Epithelial cell of prostate (primary cell): ENCODE data around the gene GOLGA3.
"Not testable (repeated sequence)": the region's sequence is repeated elsewhere in the genome, so short reads cannot be mapped to it uniquely, and the experiment has no call there.

Experiments used
- DNase-seq: peaks from one replicate; pipeline ENCODE4 v3.0.0-alpha.2; 2011; ENCODE audit warnings: low read depth, low spot score
- H3K27ac ChIP-seq: fragments of 450-650 bp; 2 replicates; pipeline ENCODE4 v1.5.1; 2017; ENCODE audit warnings: mild to moderate bottlenecking

Gene GOLGA3

GRCh38 chr12:132828706-132829534 lies at the start of gene GOLGA3:
TSS of gene GOLGA3 (minus strand) at chr12:132828869. CDS start at chr12:132822128, 6,741 bp downstream.
- peak within 1 kb of the TSS; percentile 93 for H3K27ac ChIP-seq
- DNase-seq, result peak; percentile 79

- not testable (repeated sequence) for DNase-seq, H3K27ac ChIP-seq
These were observed 46.0 kb upstream of the GOLGA3 start for GRCh38 chr12:132874620-132875019.

GRCh38 chr12:132874175-132874574 lies 45.5 kb upstream of the GOLGA3 start:
- no peak for DNase-seq
- no peak overlapping the region for H3K27ac ChIP-seq

- no peak for DNase-seq
- H3K27ac ChIP-seq, result no peak overlapping the region
These were observed 45.1 kb upstream of the GOLGA3 start for GRCh38 chr12:132873724-132874123.

DNA sequence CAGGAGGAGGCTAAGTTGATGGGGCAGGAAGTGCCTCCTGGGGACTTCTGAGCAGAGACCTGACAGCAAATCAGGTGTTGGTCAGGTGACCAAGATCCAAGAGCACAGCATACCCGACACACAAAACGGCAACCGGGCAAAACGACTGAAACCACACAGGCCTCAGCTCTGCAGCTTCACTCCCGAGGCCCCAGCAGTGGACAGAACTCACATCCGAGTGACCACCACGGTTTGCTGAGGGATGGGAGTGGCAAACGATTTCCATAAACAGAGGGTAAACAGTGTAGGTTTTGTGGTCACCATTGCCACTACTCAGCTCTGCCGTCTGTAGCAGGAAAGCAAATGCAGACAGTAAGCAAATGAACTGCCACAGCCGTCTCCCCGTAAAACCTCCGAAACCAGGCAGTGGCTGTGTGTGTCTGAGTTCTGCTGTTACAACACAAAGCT lies 44.3 kb upstream of the GOLGA3 start:
- no peak for DNase-seq
- H3K27ac ChIP-seq, result no peak overlapping the region

DNA sequence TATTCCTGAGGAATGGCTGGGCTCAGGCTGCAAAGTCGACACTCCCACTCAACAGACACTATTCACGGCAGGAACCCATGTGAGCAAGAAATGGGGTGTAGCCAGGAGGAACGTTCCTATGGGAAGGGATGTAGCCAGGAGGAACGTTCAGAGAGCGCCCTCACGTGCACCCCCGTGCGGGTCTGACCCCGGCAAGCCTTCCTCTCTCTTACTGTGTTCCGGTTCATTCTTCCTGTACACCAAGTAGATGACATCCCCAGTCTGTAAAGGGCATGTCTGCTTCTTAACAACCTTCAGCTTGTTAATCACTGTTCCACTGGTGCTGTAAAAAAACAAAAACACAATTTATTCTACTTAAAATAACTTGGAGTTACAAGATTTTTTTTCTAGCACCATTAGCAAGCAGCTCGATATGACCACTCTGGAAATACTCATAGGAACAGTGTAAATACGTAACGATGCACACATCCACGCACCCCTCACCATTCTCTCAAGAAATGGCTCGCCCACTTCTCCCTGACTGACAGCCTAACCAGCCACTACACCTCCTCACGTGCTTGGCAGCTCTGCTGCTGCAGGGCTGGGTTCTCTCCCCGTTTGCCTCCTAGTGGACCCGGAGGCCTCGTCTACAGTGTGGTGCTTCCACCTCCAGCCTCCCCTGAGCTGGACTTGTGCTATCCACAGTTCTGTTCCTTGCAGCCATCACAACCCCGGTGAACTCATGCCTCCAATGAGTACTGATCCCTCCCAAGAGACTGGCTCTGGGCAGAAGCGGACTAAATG lies 43.6 kb upstream of the GOLGA3 start:
- no peak overlapping the region for H3K27ac ChIP-seq

GRCh38 chr12:132869551-132869950 lies 40.9 kb upstream of the GOLGA3 start:
- H3K27ac ChIP-seq, result no peak overlapping the region
- no peak for DNase-seq

More for the DNA sequence above, 43.6 kb upstream of the GOLGA3 start:
- DNase-seq, result no peak

GRCh38 chr12:132866251-132866828 lies 37.7 kb upstream of the GOLGA3 start:
- H3K27ac ChIP-seq, result peak overlapping the region; percentile 77
- DNase-seq, result peak; percentile 89

DNA sequence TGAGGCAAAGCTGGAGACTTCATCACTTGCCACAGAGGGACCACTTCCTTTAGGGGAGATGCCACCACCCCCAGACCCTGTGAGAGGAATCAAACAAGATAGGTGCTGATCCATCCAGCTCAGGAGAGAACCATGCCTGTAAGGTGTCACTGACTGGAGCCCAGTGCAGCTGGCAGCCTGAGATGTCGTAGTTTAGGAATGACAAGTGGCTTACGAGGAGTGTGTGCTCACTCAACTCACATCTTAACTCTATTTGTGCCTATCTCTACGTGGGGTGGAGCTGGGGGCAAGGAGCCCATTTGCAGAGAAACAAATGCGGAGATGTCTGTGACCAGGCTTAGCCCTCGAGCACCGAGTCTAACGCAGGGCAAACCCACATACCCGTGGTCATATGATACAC lies 32.9 kb upstream of the GOLGA3 start:
- no peak overlapping the region for H3K27ac ChIP-seq
- no peak for DNase-seq

DNA sequence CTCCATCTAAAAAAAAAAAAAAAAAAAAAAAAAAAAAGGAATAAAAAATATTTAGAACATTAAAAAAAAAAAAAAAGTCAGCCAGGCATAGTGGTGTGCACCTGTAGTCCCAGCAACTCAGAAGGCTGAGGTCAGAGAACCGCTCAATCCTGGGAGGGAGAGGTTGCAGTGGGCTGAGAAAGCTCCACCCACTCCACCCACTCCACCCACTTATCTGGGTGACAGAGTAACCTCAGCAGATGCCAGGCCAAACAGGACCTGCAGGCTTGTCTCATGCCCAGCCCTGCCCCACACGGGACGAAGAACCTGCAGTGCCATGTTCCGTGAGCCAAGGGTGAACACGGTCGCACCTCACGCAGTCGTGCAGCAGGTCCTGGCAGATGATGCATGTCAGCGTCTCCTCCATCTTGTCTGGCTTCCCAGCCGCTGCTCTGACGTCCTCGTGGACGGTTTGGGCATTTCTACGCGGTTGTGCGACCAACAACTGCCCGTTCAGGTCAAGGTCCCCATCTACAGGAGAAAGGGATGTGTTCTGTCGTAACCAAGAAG lies 30.1 kb upstream of the GOLGA3 start:
- no peak for DNase-seq
- H3K27ac ChIP-seq, result no peak overlapping the region

DNA sequence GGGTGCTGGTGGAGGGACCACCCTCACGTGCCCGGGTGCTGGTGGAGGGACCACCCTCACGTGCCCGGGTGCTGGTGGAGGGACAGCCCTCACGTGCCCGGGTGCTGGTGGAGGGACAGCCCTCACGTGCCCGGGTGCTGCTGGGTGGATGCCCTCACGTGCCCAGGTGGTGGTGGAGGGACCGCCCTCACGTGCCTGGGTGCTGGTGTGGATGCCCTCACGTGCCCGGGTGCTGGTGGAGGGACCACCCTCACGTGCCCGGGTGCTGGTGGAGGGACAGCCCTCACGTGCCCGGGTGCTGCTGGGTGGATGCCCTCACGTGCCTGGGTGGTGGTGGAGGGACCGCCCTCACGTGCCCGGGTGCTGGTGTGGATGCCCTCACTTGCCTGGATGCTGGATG lies 28.4 kb upstream of the GOLGA3 start:
- H3K27ac ChIP-seq, DNase-seq: not testable (repeated sequence)

DNA sequence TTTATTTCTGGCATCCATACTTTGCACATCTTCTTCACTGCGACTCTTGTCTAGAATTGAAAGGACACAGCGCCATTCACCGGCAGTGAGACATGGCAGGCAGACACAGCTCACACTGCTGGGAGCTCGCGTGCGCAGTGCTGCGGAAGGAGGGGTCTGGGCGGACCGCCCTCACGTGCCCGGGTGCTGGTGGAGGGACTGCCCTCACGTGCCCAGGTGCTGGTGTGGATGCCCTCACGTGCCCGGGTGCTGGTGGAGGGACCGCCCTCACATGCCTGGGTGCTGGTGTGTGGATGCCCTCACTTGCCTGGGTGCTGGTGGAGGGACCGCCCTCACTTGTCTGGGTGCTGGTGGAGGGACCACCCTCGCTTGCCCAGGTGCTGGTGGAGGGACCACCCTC lies 27.9 kb upstream of the GOLGA3 start:
- no peak for DNase-seq

DNA sequence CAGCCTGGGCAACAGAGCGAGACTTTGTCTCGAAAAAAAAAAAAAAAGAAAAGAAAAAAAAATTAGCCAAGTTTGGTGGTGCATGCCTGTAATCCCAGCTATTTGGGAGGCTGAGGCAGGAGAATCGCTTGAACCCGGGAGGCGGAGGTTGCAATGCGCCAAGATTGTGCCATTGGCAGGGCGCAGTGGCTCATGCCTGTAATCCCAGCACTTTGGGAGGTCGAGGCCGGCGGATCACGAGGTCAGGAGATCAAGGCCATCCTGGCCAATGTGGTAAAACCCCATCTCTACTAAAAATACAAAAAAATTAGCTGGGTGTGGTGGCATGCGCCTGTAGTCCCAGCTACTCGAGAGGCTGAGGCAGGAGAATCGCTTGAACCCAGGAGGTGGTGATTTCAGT lies 26.5 kb upstream of the GOLGA3 start:
- DNase-seq, result not testable (repeated sequence)

More for the DNA sequence above, 27.9 kb upstream of the GOLGA3 start:
- no peak overlapping the region for H3K27ac ChIP-seq

GRCh38 chr12:132853285-132854092 lies 24.8 kb upstream of the GOLGA3 start:
- H3K27ac ChIP-seq, result no peak overlapping the region
- DNase-seq, result no peak

More for the DNA sequence above, 26.5 kb upstream of the GOLGA3 start:
- H3K27ac ChIP-seq, result not testable (repeated sequence)

- no peak overlapping the region for H3K27ac ChIP-seq
- DNase-seq, result no peak
These were observed 23.8 kb upstream of the GOLGA3 start for GRCh38 chr12:132852496-132852895.

DNA sequence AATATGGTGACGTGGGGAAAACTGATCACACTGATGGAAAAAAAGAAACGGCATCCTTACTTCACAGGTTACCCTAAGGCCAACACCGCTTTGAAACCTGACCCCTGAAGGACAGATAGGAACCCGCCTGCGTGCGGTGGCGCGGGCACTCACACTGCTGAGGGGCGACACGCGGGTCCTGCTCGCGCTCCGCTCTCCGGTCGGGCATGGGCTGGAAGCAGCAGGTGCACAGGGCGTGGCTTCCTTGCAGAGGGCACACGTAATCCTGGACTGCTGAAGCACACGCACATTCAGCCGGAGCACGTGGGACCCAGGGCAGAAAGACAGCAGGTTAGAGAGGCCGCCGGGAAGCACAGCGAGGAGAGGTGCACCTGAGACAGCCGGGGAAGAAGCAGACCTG lies 22.8 kb upstream of the GOLGA3 start:
- DNase-seq, result no peak
- H3K27ac ChIP-seq, result no peak overlapping the region

GRCh38 chr12:132850291-132850690 lies 21.6 kb upstream of the GOLGA3 start:
- no peak overlapping the region for H3K27ac ChIP-seq
- DNase-seq, result no peak

- DNase-seq, result no peak
- no peak overlapping the region for H3K27ac ChIP-seq
These were observed 19.9 kb upstream of the GOLGA3 start for GRCh38 chr12:132848521-132848920.
